HG03571 (cell line): ENCODE measurements around the gene CRTC1.

Experiments used
- ATAC-seq: cut with Tn5 transposase; IDR thresholded peaks from one replicate; pipeline ENCODE4 v1.9.1; 2021; ENCODE audit not compliant: unreplicated experiment

Gene CRTC1

GRCh38 chr19:18765224-18765623 lies 81.7 kb downstream of the CRTC1 start:
- ATAC-seq: no peak

- no peak for ATAC-seq
Observed at GRCh38 chr19:18768046-18768771, 84.7 kb downstream of the CRTC1 start.

GRCh38 chr19:18768997-18769891 lies 85.8 kb downstream of the CRTC1 start:
- no peak for ATAC-seq

- ATAC-seq: no peak
Observed at GRCh38 chr19:18769989-18770528, 86.6 kb downstream of the CRTC1 start.

- ATAC-seq: no peak
Observed at GRCh38 chr19:18770663-18771327, 87.3 kb downstream of the CRTC1 start.

- no peak for ATAC-seq
Observed at GRCh38 chr19:18771328-18772242, 88.1 kb downstream of the CRTC1 start.

GRCh38 chr19:18772620-18773587 lies 89.4 kb downstream of the CRTC1 start:
- ATAC-seq: no peak

GRCh38 chr19:18773682-18774081 lies 90.2 kb downstream of the CRTC1 start:
- no peak for ATAC-seq

- ATAC-seq: no peak
Observed at GRCh38 chr19:18774107-18774506, 90.6 kb downstream of the CRTC1 start.

GRCh38 chr19:18774782-18775444 lies 91.4 kb downstream of the CRTC1 start:
- no peak for ATAC-seq

- ATAC-seq: no peak
Observed at GRCh38 chr19:18775586-18776287, 92.3 kb downstream of the CRTC1 start.

GRCh38 chr19:18776288-18776594 lies 92.8 kb downstream of the CRTC1 start:
- no peak for ATAC-seq

- no peak for ATAC-seq
Observed at GRCh38 chr19:18776736-18777135, 93.3 kb downstream of the CRTC1 start.

GRCh38 chr19:18777301-18778075 lies 94.0 kb downstream of the CRTC1 start:
- no peak for ATAC-seq

GRCh38 chr19:18778076-18778389 lies 94.6 kb downstream of the CRTC1 start:
- ATAC-seq: no peak

GRCh38 chr19:18778826-18779495 lies 95.5 kb downstream of the CRTC1 start:
- ATAC-seq: no peak

- no peak for ATAC-seq
Observed at GRCh38 chr19:18780081-18780480, 96.6 kb downstream of the CRTC1 start.
